ENCODE measurements around the gene GPR179.
A peak's percentile ranks its signal among the peaks of the same experiment; 100 is the strongest.
"Not testable (repeated sequence)": the region's sequence is repeated elsewhere in the genome, so short reads cannot be mapped to it uniquely, and the experiment has no call there.

- TF ChIP-seq MYC (IDR thresholded peaks at IDR 0.05; ENCODE audit: low read depth, low read length): peak; percentile 70
- not testable (repeated sequence) for TF ChIP-seq CTCF (IDR thresholded peaks at IDR 0.05; ENCODE audit: extremely low read depth in 1 of 2, insufficient read depth in 1 of 2, low read depth in 1 of 2, low read length in 2 of 2); EZH2 (IDR thresholded peaks at IDR 0.05; ENCODE audit: borderline replicate concordance, low read depth, low read length, severe bottlenecking); FOS (IDR thresholded peaks at IDR 0.05; ENCODE audit: borderline replicate concordance, insufficient read depth, low read length); POLR2AphosphoS5 (IDR thresholded peaks at IDR 0.05; ENCODE audit: insufficient read depth, low read depth, low read length); JUN (IDR thresholded peaks at IDR 0.05; ENCODE audit: borderline replicate concordance, insufficient read depth, insufficient read length, low read depth)
- TF ChIP-seq POLR2A (IDR thresholded peaks at IDR 0.05; ENCODE audit: low read depth, low read length): peak; percentile 35
- TF ChIP-seq MAX (IDR thresholded peaks at IDR 0.05; ENCODE audit: insufficient read depth, insufficient read length): peak; percentile 96
These were observed 46.8 kb downstream of the GPR179 start, which contains the start of gene MRPL45 for GRCh38 chr17:38296834-38297517.

All from endothelial cell of umbilical vein (primary cell).